A673 (cell line): ENCODE results near the gene ELAC1. TPM values are rescaled to one million over a fixed set of nuclear protein-coding genes. Genes with fewer than 3 reads are reported as not detected.
"Not testable (repeated sequence)": the region's sequence is repeated elsewhere in the genome, so short reads cannot be mapped to it uniquely, and the experiment has no call there.

ENCODE experiments used
- BruUV-seq: library from RNA; stranded (reverse); fragments of 400-500 nt; replicated peaks from 2 replicates; lab custom pipeline; 2021; lab: Mats Ljungman, UMichigan
- CTCF ChIA-PET: fragments of 300-600 bp; sonication (Branson Sonifier 250); formaldehyde crosslinking; loops from one replicate; lab custom pipeline; 2022; ENCODE audit warnings: antibody characterized with exemption; lab: Charles Lee
- POLR2A ChIA-PET: fragments of 300-600 bp; sonication (Branson Sonifier 250); formaldehyde crosslinking; loops from one replicate; lab custom pipeline; 2022; ENCODE audit warnings: antibody characterized with exemption; ENCODE audit not compliant: low non-redundant PET; lab: Charles Lee
- DNase-seq: peaks from one replicate; pipeline ENCODE4 v3.0.0-alpha.2; 2015; ENCODE audit warnings: low spot score
- H3K27ac ChIP-seq: fragments of 200-600 bp; sonication (generic); 2 replicates; pipeline ENCODE4 v1.5.1; 2016; ENCODE audit warnings: mixed run types, low read depth, mild to moderate bottlenecking, mixed read lengths, antibody characterized with exemption, low read length; ENCODE audit not compliant: poor library complexity, severe bottlenecking
- H3K27me3 ChIP-seq: fragments of 200-600 bp; sonication (generic); replicated peaks from 2 replicates; pipeline ENCODE4 v1.6.1; 2017; ENCODE audit warnings: mixed run types, low read depth, mild to moderate bottlenecking, mixed read lengths, antibody characterized with exemption, low read length; ENCODE audit not compliant: insufficient read depth, poor library complexity
- H3K36me3 ChIP-seq: fragments of 200-600 bp; sonication (generic); 2 replicates; pipeline ENCODE4 v1.6.1; 2016; ENCODE audit warnings: mixed run types, mild to moderate bottlenecking, mixed read lengths, antibody characterized with exemption, low read length; ENCODE audit not compliant: insufficient read depth, poor library complexity, severe bottlenecking
- H3K4me1 ChIP-seq: fragments of 200-600 bp; sonication (generic); 2 replicates; pipeline ENCODE4 v1.6.1; 2017; ENCODE audit warnings: mixed run types, mild to moderate bottlenecking, mixed read lengths, antibody characterized with exemption, low read length; ENCODE audit not compliant: insufficient read depth, poor library complexity, severe bottlenecking
- H3K4me3 ChIP-seq: fragments of 200-600 bp; sonication (generic); 2 replicates; pipeline ENCODE4 v1.5.1; 2016; ENCODE audit warnings: low read depth, mixed run types, mild to moderate bottlenecking, mixed read lengths, low read length; ENCODE audit not compliant: poor library complexity, severe bottlenecking
- H3K9me3 ChIP-seq: fragments of 200-600 bp; sonication (generic); 2 replicates; pipeline ENCODE4 v1.6.1; 2016; ENCODE audit warnings: mixed run types, low read depth, mild to moderate bottlenecking, mixed read lengths, antibody characterized with exemption, low read length; ENCODE audit not compliant: poor library complexity, severe bottlenecking
- EZH2 ChIP-seq: fragments of 200-600 bp; sonication (generic); IDR thresholded peaks from 2 replicates; pipeline ENCODE4 v1.6.1; 2017; ENCODE audit warnings: borderline replicate concordance, low read depth, mild to moderate bottlenecking, mixed read lengths, antibody characterized with exemption, low read length; ENCODE audit not compliant: poor library complexity, severe bottlenecking
- intact Hi-C: fragments of 100-400 bp; cut with micrococcal nuclease; formaldehyde crosslinking; loops from one replicate; pipeline ENCODE4 v1.10.0; 2022; ENCODE audit not compliant: unreplicated experiment
- total RNA-seq: library from RNA; stranded (reverse); gene quantifications from 2 replicates; pipeline ENCODE4 v1.2.3, GENCODE V29; 2021
- TF ChIP-seq, protein P1 (sequence below): fragments of 300-800, 200-600 bp; sonication (generic); conservative IDR thresholded peaks from 2 replicates; pipeline ENCODE4 v1.5.1; 2017; ENCODE audit warnings: low read depth, mild to moderate bottlenecking, antibody characterized with exemption, low read length, moderate library complexity, mixed read lengths

ELAC1 gene
- total RNA-seq, 1 experiment from 2014 or later: 8.7 TPM

DNA sequence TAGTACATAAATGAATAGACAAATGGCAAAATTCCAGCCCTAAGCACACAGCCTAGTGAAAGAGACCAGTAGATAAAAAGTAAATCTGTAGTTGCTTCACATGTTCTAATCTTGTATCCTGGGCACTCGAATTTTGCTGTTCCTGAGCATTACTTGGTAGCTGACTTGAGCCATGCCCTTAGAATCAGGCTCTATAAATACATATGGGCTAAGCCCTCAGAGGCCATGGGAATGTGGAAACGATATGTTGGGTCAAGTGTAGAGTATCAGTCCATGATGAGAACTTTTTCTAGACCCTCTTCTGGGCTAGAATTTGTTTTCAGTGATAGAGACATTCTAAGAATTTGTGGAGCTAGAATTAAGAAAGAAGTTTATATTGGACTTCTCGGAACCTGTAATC is 21.9 kb downstream of the ELAC1 start:
- POLR2A ChIA-PET: no interaction called here
- Histone ChIP-seq H3K27me3 (no peaks in the 10 kb centered on the region), H3K4me1 (no peaks in the 10 kb centered on the region), H3K36me3 (no peaks in the 10 kb centered on the region), H3K9me3 (no peaks in the 10 kb centered on the region), H3K4me3 (no peak overlapping the region), H3K27ac (no peak overlapping the region)
- intact Hi-C loops: no loop called here
- DNase-seq: no peak
- no TSS peak for BruUV-seq
- no peak for TF ChIP-seq EZH2
- TF ChIP-seq, protein P1, sequence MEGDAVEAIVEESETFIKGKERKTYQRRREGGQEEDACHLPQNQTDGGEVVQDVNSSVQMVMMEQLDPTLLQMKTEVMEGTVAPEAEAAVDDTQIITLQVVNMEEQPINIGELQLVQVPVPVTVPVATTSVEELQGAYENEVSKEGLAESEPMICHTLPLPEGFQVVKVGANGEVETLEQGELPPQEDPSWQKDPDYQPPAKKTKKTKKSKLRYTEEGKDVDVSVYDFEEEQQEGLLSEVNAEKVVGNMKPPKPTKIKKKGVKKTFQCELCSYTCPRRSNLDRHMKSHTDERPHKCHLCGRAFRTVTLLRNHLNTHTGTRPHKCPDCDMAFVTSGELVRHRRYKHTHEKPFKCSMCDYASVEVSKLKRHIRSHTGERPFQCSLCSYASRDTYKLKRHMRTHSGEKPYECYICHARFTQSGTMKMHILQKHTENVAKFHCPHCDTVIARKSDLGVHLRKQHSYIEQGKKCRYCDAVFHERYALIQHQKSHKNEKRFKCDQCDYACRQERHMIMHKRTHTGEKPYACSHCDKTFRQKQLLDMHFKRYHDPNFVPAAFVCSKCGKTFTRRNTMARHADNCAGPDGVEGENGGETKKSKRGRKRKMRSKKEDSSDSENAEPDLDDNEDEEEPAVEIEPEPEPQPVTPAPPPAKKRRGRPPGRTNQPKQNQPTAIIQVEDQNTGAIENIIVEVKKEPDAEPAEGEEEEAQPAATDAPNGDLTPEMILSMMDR: no peak
- CTCF ChIA-PET: no interaction called here

DNA sequence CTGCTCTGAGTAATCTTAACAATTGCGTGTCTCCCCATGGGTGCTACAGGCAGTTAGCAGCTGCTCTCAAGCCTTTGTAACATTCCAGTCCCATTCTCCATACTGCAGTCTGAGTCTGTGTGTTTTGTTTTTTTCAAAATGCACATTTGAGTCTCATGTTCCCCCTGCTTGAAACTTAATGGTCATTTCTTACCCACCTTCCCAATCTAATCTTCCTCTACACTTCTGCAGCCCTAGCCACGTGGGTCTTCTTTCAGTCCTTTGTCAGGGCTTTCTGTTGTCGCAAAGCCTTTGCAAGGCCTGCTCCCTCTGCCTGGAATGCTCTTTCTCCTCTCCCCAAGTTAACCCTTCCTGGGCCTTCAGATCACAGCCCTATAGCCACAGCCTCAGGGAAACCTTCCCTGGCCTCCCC is 24.5 kb downstream of the ELAC1 start:
- H3K4me1 ChIP-seq: no peaks in the 10 kb centered on the region
- intact Hi-C loops: no loop called here
- TF ChIP-seq, protein P1: no peak
- ChIA-PET POLR2A (no interaction called here), CTCF (no interaction called here)
- H3K27ac ChIP-seq: no peak overlapping the region
- no peak for DNase-seq
- no TSS peak for BruUV-seq
- no peaks in the 10 kb centered on the region for H3K36me3 ChIP-seq
- H3K9me3 ChIP-seq: no peaks in the 10 kb centered on the region
- H3K27me3 ChIP-seq: no peaks in the 10 kb centered on the region
- no peak overlapping the region for H3K4me3 ChIP-seq

DNA sequence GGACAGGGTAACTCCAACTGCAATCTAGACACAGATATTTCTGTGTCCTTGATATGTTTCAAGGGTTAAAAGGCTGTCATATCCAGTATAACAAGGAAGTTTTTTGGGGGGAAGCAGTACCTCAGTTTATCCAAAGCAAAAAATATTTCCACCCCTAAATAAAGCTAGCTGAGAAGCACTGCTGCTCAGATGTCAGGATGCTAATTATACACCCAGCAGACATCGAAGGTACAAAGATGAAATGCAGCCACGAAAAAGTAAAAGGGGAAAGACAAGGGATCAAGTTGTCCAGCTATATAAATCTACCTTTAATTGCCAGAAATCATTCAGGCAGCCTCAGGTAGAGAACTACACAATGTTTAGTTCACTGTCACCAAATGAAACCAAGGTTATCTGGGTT is 26.2 kb downstream of the ELAC1 start:
- H3K9me3 ChIP-seq: no peaks in the 10 kb centered on the region
- no peak for TF ChIP-seq EZH2
- TF ChIP-seq, protein P1: no peak
- H3K27me3 ChIP-seq: no peaks in the 10 kb centered on the region
- intact Hi-C loops: no loop called here
- no peak overlapping the region for H3K27ac ChIP-seq
- ChIA-PET CTCF (no interaction called here), POLR2A (no interaction called here)
- H3K4me3 ChIP-seq: no peak overlapping the region
- no TSS peak for BruUV-seq
- H3K4me1 ChIP-seq: no peaks in the 10 kb centered on the region
- no peaks in the 10 kb centered on the region for H3K36me3 ChIP-seq
- no peak for DNase-seq

DNA sequence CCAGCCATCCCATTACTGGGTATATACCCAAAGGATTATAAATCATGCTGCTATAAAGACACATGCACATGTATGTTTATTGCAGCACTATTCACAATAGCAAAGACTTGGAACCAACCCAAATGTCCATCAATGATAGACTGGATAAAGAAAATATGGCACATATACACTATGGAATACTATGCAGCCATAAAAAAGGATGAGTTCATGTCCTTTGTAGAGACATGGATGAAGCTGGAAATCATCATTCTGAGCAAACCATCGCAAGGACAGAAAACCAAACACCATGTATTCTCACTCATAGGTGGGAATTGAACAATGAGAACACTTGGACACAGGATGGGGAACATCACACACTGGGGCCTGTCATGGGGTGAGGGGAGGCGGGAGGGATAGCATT is 35.3 kb downstream of the ELAC1 start:
- CTCF ChIA-PET, H3K27me3 ChIP-seq, H3K36me3 ChIP-seq, H3K4me3 ChIP-seq, BruUV-seq, H3K9me3 ChIP-seq, H3K4me1 ChIP-seq, DNase-seq, POLR2A ChIA-PET, H3K27ac ChIP-seq, intact Hi-C loops: not testable (repeated sequence)
